GM18951 (cell line): ENCODE data around the gene FMN2.

Experiments used
- POLR2A ChIP-seq: IDR thresholded peaks from 4 replicates; pipeline ENCODE4 v1.6.1; 2011; ENCODE audit warnings: mild to moderate bottlenecking; ENCODE audit not compliant: insufficient read length, insufficient read depth; ENCODE audit errors: extremely low read depth
- in situ Hi-C: fragments of 300-500 bp; cut with MboI; formaldehyde crosslinking; loops from one replicate; pipeline ENCODE4 v1.12.0; 2022; ENCODE audit warnings: low sequenced_read_pairs, mixed read lengths, inconsistent platforms; ENCODE audit not compliant: unreplicated experiment

The FMN2 gene

DNA sequence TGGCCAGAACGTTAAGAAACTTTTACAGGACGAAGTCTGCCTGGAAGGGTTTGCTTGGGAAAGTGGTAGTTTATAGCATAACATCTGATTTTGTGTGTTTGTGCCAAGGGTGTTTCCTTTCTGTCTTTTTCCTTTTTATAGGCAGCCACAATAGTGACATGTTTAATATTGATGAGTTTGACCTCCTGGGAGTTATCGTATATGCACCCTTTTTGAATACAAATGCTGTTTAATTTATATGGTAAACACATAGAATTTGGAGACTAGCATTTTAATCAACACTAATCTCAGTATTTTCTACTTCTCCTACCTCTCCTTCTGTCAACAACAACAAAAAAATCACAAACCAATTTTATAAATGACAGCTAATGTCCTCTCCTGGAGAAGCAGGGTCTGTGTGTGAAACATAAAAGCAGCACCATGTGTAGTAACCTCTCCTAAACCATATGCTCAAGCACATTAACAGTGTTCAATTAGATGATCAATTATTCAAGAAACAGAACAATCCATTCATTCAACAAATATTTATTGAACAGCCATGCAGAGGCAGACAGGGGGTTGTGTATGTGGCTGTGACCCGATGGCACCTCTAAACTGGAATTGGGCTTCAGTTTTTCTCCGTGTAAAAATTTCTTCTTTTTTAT, 604 bp upstream of the FMN2 start:
- in situ Hi-C loops = no loop called here
- no peak for TF ChIP-seq POLR2A

- no peak for TF ChIP-seq POLR2A
- in situ Hi-C loops = no loop called here
These were observed 827 bp downstream of the FMN2 start for GRCh38 chr1:240092301-240093119.

- no peak for TF ChIP-seq POLR2A
- in situ Hi-C loops = no loop called here
These were observed 1.7 kb downstream of the FMN2 start for GRCh38 chr1:240093120-240093961.

GRCh38 chr1:240094041-240094722, 2.5 kb downstream of the FMN2 start:
- no peak for TF ChIP-seq POLR2A
- in situ Hi-C loops = no loop called here

GRCh38 chr1:240096974-240097373, 5.3 kb downstream of the FMN2 start:
- TF ChIP-seq POLR2A = no peak
- in situ Hi-C loops = no loop called here

DNA sequence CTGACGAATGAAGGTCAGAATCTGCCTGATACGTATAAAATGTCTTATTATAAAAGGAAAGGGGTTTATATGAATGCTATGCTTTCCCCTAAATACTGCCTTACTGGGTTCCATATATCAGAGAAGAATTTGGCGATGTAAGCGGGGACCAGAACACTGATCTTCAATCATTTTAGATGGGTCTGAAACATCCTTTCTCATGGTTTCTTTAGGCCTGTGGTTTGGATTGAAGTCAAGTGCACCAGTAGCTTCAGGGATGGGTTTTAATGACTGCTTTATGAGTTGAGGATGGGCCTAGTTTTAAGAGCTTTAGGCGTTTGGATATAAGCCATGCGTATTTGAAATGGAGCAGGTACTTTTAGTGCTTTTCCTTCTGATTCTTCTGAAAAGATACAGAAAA, 6.9 kb downstream of the FMN2 start:
- in situ Hi-C loops = no loop called here

GRCh38 chr1:240099329-240099728, 7.6 kb downstream of the FMN2 start:
- TF ChIP-seq POLR2A = no peak
- in situ Hi-C loops = no loop called here

More for the DNA sequence above, 6.9 kb downstream of the FMN2 start:
- TF ChIP-seq POLR2A = no peak

GRCh38 chr1:240099748-240100147, 8.1 kb downstream of the FMN2 start:
- in situ Hi-C loops = no loop called here
- no peak for TF ChIP-seq POLR2A

- in situ Hi-C loops = no loop called here
- TF ChIP-seq POLR2A = no peak
These were observed 8.8 kb downstream of the FMN2 start for GRCh38 chr1:240100371-240100934.

GRCh38 chr1:240101306-240101705, 9.6 kb downstream of the FMN2 start:
- TF ChIP-seq POLR2A = no peak
- in situ Hi-C loops = no loop called here

DNA sequence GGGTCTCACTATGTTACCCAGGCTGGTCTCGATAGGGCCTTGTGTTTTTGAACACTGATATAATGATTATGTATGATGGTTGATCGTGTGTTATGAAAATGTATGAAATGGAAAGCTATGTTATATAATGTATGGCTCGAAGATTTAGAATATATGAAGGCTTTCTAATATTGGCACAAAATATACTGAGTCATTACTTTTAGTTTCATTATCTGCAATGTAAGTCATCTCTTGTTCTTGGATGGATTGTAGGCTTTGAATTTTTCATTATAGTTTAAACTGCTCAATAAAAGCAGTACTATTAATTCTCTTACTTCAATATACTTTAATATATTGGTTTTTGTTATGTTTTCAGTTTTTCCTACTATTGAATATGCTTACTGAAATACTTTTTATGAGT, 10.1 kb downstream of the FMN2 start:
- no peak for TF ChIP-seq POLR2A
- in situ Hi-C loops = no loop called here

DNA sequence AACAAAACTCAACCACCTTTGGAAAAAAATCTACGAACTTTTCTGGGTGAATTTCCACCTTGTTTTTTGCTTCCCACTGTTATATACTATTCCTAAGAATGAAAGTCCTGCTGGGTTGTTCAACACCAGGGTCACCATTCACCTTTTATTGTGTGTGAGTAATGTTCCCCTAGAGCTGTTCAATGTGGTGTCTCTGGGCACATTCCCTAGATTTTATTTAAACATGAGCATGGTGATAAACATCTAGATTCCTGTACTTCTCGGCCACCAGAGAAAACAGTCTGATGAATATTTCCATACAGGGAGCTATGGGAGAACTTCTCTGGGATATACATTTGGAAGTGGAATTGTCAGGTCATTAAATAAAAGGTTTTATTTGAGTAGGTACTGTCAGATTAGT, 13.0 kb downstream of the FMN2 start:
- in situ Hi-C loops = no loop called here

More for the DNA sequence above, 13.0 kb downstream of the FMN2 start:
- TF ChIP-seq POLR2A = no peak
